Uterus (tissue), 4 donors: ENCODE data around the gene PCDHB9. TPM values are rescaled to one million over a fixed set of nuclear protein-coding genes. Genes with fewer than 3 reads are reported as not detected.
A peak's percentile ranks its signal among the peaks of the same experiment; 100 is the strongest.
"Not testable (repeated sequence)": the region's sequence is repeated elsewhere in the genome, so short reads cannot be mapped to it uniquely, and the experiment has no call there.

Experiments
- DNase-seq, 2 donors: peaks; one replicate each; pipeline ENCODE4 v3.0.0-alpha.2; 2019 to 2020
- H3K27ac ChIP-seq, 2 donors: fragments of 200-600 bp; sonication (generic); 1 replicate in 1 of 2; 2 replicates in 1 of 2; pipeline ENCODE4 v1.5.1; 2016 to 2018
- H3K27me3 ChIP-seq, 2 donors: fragments of 200-600 bp; sonication (generic); one replicate each; pipeline ENCODE4 v1.5.1; 2018 to 2019; ENCODE audit warnings: control low read depth in 1 of 2
- H3K36me3 ChIP-seq, 2 donors: fragments of 200-600 bp; sonication (generic); one replicate each; pipeline ENCODE4 v1.5.1; 2019; ENCODE audit warnings: control low read depth in 1 of 2
- H3K4me1 ChIP-seq, 2 donors: fragments of 200-600 bp; sonication (generic); one replicate each; pipeline ENCODE4 v1.5.1; 2018 to 2019; ENCODE audit warnings: control low read depth in 1 of 2
- H3K4me3 ChIP-seq, 2 donors: fragments of 200-600 bp; sonication (generic); 1 replicate in 1 of 2; 2 replicates in 1 of 2; pipeline ENCODE4 v1.5.1; 2018 to 2019; ENCODE audit warnings: mild to moderate bottlenecking in 1 of 2
- H3K9me3 ChIP-seq, 2 donors: fragments of 200-600 bp; sonication (generic); one replicate each; pipeline ENCODE4 v1.5.1; 2019; ENCODE audit warnings: control low read depth in 1 of 2
- CTCF ChIP-seq, 4 experiments: fragments of 200-600 bp in 2 of 4; fragments of 450-650 bp in 2 of 4; sonication (generic) in 2 of 4; IDR thresholded peaks; one replicate each; pipeline ENCODE4 v1.5.1; 2016 to 2019; ENCODE audit warnings: antibody characterized with exemption in 4 of 4, mild to moderate bottlenecking in 2 of 4, moderate library complexity in 1 of 4
- POLR2A ChIP-seq, 2 donors: fragments of 450-650 bp; IDR thresholded peaks; one replicate each; pipeline ENCODE4 v1.6.1; 2016; ENCODE audit warnings: antibody characterized with exemption in 2 of 2, mild to moderate bottlenecking in 1 of 2, moderate library complexity in 1 of 2
- intact Hi-C: fragments of 100-400 bp; cut with DNase I; formaldehyde crosslinking; loops from one replicate; pipeline ENCODE4 v1.15.1; 2023; ENCODE audit warnings: low total_unique reads
- total RNA-seq, 4 donors: library from RNA; depleted of rRNA in 3 of 4; stranded (reverse); fragments of >200 nt in 3 of 4; gene quantifications; one replicate each; pipeline versions ENCODE4 v1.1.0 to v1.2.4, GENCODE V29; 2014 to 2023
- donor health status: DM: yes; HTN: yes; CAD: no.

The PCDHB9 gene
- total RNA-seq: 1 to 10 TPM; 1.8 to 5.5 (median 4.8) TPM

GRCh38 chr5:141186897-141187512, at the start of gene PCDHB9:
Gene PCDHB9, plus strand, starts transcription at chr5:141187161. Its CDS starts 158 bp downstream, at chr5:141187319.
- Histone ChIP-seq H3K27me3 (no peaks in the 10 kb centered on the region), H3K4me1 (no peaks in the 10 kb centered on the region), H3K4me3 (no peak within 1 kb of the TSS), H3K36me3 (no peaks in the 10 kb centered on the region), H3K27ac (no peak within 1 kb of the TSS), H3K9me3 (peaks cover 3 to 73% of the 10 kb centered on the region in 2 donors)
- intact Hi-C loops: no loop called here
- no peak for DNase-seq
- peak in 1 of 4 experiments; percentile 2 for TF ChIP-seq CTCF (IDR thresholded peaks at IDR 0.05)
- no peak for TF ChIP-seq POLR2A (IDR thresholded peaks at IDR 0.05)

- H3K4me1 ChIP-seq, intact Hi-C loops, H3K4me3 ChIP-seq, H3K27me3 ChIP-seq, DNase-seq, H3K36me3 ChIP-seq, H3K27ac ChIP-seq: not testable (repeated sequence)
- H3K9me3 ChIP-seq: peaks cover 0 to 24% of the 10 kb centered on the region in 2 donors
Measured at GRCh38 chr5:141137346-141137745, 49.6 kb upstream of the PCDHB9 start.

GRCh38 chr5:141149812-141150211, 37.1 kb upstream of the PCDHB9 start, which contains the start of gene PCDHB6:
Gene PCDHB6, plus strand, starts transcription at chr5:141150057. Its CDS starts 201 bp downstream, at chr5:141150258.
- no peak for DNase-seq

GRCh38 chr5:141150224-141150992, 36.6 kb upstream of the PCDHB9 start:
- H3K27ac ChIP-seq: no peak overlapping the region
- H3K27me3 ChIP-seq: no peaks in the 10 kb centered on the region
- no peaks in the 10 kb centered on the region for H3K36me3 ChIP-seq
- peaks cover 0 to 40% of the 10 kb centered on the region in 2 donors for H3K9me3 ChIP-seq
- no peak for TF ChIP-seq CTCF (IDR thresholded peaks at IDR 0.05)
- TF ChIP-seq POLR2A (IDR thresholded peaks at IDR 0.05): no peak
- no peaks in the 10 kb centered on the region for H3K4me1 ChIP-seq
- H3K4me3 ChIP-seq: no peak overlapping the region
- intact Hi-C loops: no loop called here
- no peak for DNase-seq

More at GRCh38 chr5:141149812-141150211, 37.1 kb upstream of the PCDHB9 start, which contains the start of gene PCDHB6:
- peaks cover 0 to 44% of the 10 kb centered on the region in 2 donors for H3K9me3 ChIP-seq
- no peaks in the 10 kb centered on the region for H3K36me3 ChIP-seq
- H3K4me3 ChIP-seq: no peak within 1 kb of the TSS
- TF ChIP-seq CTCF (IDR thresholded peaks at IDR 0.05): no peak
- no peak for TF ChIP-seq POLR2A (IDR thresholded peaks at IDR 0.05)
- H3K4me1 ChIP-seq: no peaks in the 10 kb centered on the region
- intact Hi-C loops: no loop called here
- no peak within 1 kb of the TSS for H3K27ac ChIP-seq
- no peaks in the 10 kb centered on the region for H3K27me3 ChIP-seq

GRCh38 chr5:141150993-141151325, 36.0 kb upstream of the PCDHB9 start:
- Histone ChIP-seq H3K36me3 (no peaks in the 10 kb centered on the region), H3K9me3 (peaks cover 0 to 41% of the 10 kb centered on the region in 2 donors), H3K4me3 (no peak overlapping the region), H3K27me3 (no peaks in the 10 kb centered on the region), H3K4me1 (no peaks in the 10 kb centered on the region), H3K27ac (no peak overlapping the region)
- intact Hi-C loops: no loop called here
- DNase-seq: no peak
- TF ChIP-seq POLR2A (IDR thresholded peaks at IDR 0.05) (no peak), CTCF (IDR thresholded peaks at IDR 0.05) (no peak)

GRCh38 chr5:141151632-141152031, 35.3 kb upstream of the PCDHB9 start:
- H3K4me1 ChIP-seq, H3K27ac ChIP-seq, H3K36me3 ChIP-seq, intact Hi-C loops, H3K27me3 ChIP-seq, H3K4me3 ChIP-seq, DNase-seq: not testable (repeated sequence)
- peaks cover 0 to 47% of the 10 kb centered on the region in 2 donors for H3K9me3 ChIP-seq

GRCh38 chr5:141152096-141152495, 34.9 kb upstream of the PCDHB9 start:
- DNase-seq, H3K27me3 ChIP-seq, H3K36me3 ChIP-seq, H3K4me3 ChIP-seq, intact Hi-C loops, H3K27ac ChIP-seq, H3K4me1 ChIP-seq: not testable (repeated sequence)
- H3K9me3 ChIP-seq: peaks cover 0 to 51% of the 10 kb centered on the region in 2 donors
